Measurements from ENCODE around the gene MUC13.

DNA sequence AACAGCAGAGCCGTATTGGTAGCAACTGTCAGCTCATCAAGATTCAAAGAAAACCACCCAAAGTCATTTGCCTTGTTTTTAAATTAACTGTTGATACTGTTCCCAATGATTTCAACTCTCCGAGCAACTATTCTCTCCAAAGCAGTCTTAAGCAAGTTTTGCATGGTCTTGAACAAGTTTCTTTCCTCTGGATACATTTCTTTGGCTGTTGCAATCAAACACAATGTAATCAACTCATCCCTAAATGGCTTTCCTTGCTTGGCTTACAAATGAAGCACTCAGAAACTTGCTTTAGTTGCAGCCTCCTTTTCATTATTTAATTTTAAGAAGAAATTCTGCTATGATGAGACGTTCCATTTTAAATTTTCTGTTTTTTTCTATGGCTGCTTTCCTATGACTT, 15.5 kb upstream of the MUC13 start:
- TF ChIP-seq POLR2A (IDR thresholded peaks at IDR 0.05) (no peak), POLR2AphosphoS5 (IDR thresholded peaks at IDR 0.05) (no peak), EP300 (IDR thresholded peaks at IDR 0.05) (no peak)
- TF ChIP-seq, protein P1, sequence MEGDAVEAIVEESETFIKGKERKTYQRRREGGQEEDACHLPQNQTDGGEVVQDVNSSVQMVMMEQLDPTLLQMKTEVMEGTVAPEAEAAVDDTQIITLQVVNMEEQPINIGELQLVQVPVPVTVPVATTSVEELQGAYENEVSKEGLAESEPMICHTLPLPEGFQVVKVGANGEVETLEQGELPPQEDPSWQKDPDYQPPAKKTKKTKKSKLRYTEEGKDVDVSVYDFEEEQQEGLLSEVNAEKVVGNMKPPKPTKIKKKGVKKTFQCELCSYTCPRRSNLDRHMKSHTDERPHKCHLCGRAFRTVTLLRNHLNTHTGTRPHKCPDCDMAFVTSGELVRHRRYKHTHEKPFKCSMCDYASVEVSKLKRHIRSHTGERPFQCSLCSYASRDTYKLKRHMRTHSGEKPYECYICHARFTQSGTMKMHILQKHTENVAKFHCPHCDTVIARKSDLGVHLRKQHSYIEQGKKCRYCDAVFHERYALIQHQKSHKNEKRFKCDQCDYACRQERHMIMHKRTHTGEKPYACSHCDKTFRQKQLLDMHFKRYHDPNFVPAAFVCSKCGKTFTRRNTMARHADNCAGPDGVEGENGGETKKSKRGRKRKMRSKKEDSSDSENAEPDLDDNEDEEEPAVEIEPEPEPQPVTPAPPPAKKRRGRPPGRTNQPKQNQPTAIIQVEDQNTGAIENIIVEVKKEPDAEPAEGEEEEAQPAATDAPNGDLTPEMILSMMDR (IDR thresholded peaks at IDR 0.05), result no peak
